Thymus (tissue), 11 donors: ENCODE data around the gene CHST3. TPM values are rescaled to one million over a fixed set of nuclear protein-coding genes. Genes with fewer than 3 reads are reported as not detected.
A peak's percentile ranks its signal among the peaks of the same experiment; 100 is the strongest.

Experiments used
- DNase-seq, 9 donors: peaks; one replicate each; pipeline ENCODE4 v3.0.0-alpha.2; 2013; ENCODE audit warnings: low spot score in 9 of 9, low read depth in 6 of 9, missing footprints in 1 of 9
- H3K27ac ChIP-seq, 2 donors: one replicate each; pipeline ENCODE4 v1.5.1; 2013; ENCODE audit warnings: control low read depth in 1 of 2, low read depth in 1 of 2, low read length in 1 of 2, mild to moderate bottlenecking in 1 of 2, moderate library complexity in 1 of 2
- H3K27me3 ChIP-seq, 2 donors: one replicate each; pipeline ENCODE4 v1.5.1; 2013; ENCODE audit warnings: low read length in 1 of 2; ENCODE audit not compliant: control insufficient read depth in 2 of 2, insufficient read depth in 1 of 2
- H3K36me3 ChIP-seq, 2 donors: one replicate each; pipeline ENCODE4 v1.5.1; 2013; ENCODE audit warnings: low read length in 1 of 2, mild to moderate bottlenecking in 1 of 2, moderate library complexity in 1 of 2; ENCODE audit not compliant: control insufficient read depth in 2 of 2, insufficient read depth in 2 of 2
- H3K4me1 ChIP-seq, 2 donors: one replicate each; pipeline ENCODE4 v1.5.1; 2013; ENCODE audit warnings: low read length in 2 of 2; ENCODE audit not compliant: control insufficient read depth in 2 of 2, insufficient read depth in 2 of 2
- H3K4me3 ChIP-seq, 2 donors: one replicate each; pipeline ENCODE4 v1.5.1; 2013; ENCODE audit warnings: low read length in 2 of 2, control low read depth in 1 of 2, mild to moderate bottlenecking in 1 of 2
- H3K9me3 ChIP-seq, 2 donors: one replicate each; pipeline ENCODE4 v1.5.1; 2013; ENCODE audit warnings: low read length in 1 of 2, mild to moderate bottlenecking in 1 of 2; ENCODE audit not compliant: control insufficient read depth in 2 of 2, insufficient read depth in 1 of 2
- WGBS: extraction: QIAGEN DNeasy Blood & Tissue Kit; methylation state at CpG from one replicate; pipeline ENCODE4 v1.1.7; 2013; 5-methylcytosine and 5-hydroxymethylcytosine counted together
- polyA plus RNA-seq: library from polyadenylated mRNA; stranded (reverse); fragments of 200-250 nt; gene quantifications from one replicate; pipeline ENCODE4 v1.2.3, GENCODE V29; 2013
- total RNA-seq: library from RNA; stranded (reverse); fragments of 120-200 nt; gene quantifications from one replicate; pipeline ENCODE4 v1.2.4, GENCODE V29; 2013
- donor health status: healthy.

CHST3 gene
- total and polyA plus RNA-seq, 2 donors, result 2.5 to 5.9 TPM

- no peaks in the 10 kb centered on the region for H3K27me3 ChIP-seq
- H3K4me3 ChIP-seq, result no peak overlapping the region
- DNase-seq, result no peak
- 98% methylated on average over 5 of the region's 5 CpGs for WGBS
- H3K36me3 ChIP-seq, result no peaks in the 10 kb centered on the region
- H3K9me3 ChIP-seq, result peaks cover 1 to 5% of the 10 kb centered on the region in 2 donors
- no peak overlapping the region for H3K27ac ChIP-seq
- H3K4me1 ChIP-seq, result peaks cover 0 to 6% of the 10 kb centered on the region in 2 donors
These were observed 86.0 kb downstream of the CHST3 start for GRCh38 chr10:72049969-72050781.

- peaks cover 1 to 5% of the 10 kb centered on the region in 2 donors for H3K9me3 ChIP-seq
- H3K27ac ChIP-seq, result no peak overlapping the region
- no peak overlapping the region for H3K4me3 ChIP-seq
- no peaks in the 10 kb centered on the region for H3K36me3 ChIP-seq
- H3K27me3 ChIP-seq, result no peaks in the 10 kb centered on the region
- no peak for DNase-seq
- 84% methylated on average over 3 of the region's 3 CpGs for WGBS
- peaks cover 0 to 3% of the 10 kb centered on the region in 2 donors for H3K4me1 ChIP-seq
These were observed 86.7 kb downstream of the CHST3 start for GRCh38 chr10:72050873-72051272.

- 97% methylated on average over 7 of the region's 7 CpGs for WGBS
- peak overlapping the region in 1 of 2 donors; percentile 33 for H3K27ac ChIP-seq
- H3K4me1 ChIP-seq, result peaks cover 0 to 2% of the 10 kb centered on the region in 2 donors
- no peak for DNase-seq
- no peaks in the 10 kb centered on the region for H3K36me3 ChIP-seq
- no peak overlapping the region for H3K4me3 ChIP-seq
- peaks cover 1 to 5% of the 10 kb centered on the region in 2 donors for H3K9me3 ChIP-seq
- no peaks in the 10 kb centered on the region for H3K27me3 ChIP-seq
These were observed 89.5 kb downstream of the CHST3 start for GRCh38 chr10:72053690-72054089.

GRCh38 chr10:72056113-72056512, 91.9 kb downstream of the CHST3 start:
- peaks cover 3 to 5% of the 10 kb centered on the region in 2 donors for H3K36me3 ChIP-seq
- no peak for DNase-seq
- no peak overlapping the region for H3K4me3 ChIP-seq
- H3K4me1 ChIP-seq, result peaks cover 0 to 13% of the 10 kb centered on the region in 2 donors
- no peaks in the 10 kb centered on the region for H3K27me3 ChIP-seq
- no peaks in the 10 kb centered on the region for H3K9me3 ChIP-seq
- WGBS, result 96% methylated on average over 5 of the region's 5 CpGs
- H3K27ac ChIP-seq, result no peak overlapping the region

- no peaks in the 10 kb centered on the region for H3K27me3 ChIP-seq
- H3K4me3 ChIP-seq, result no peak overlapping the region
- peaks cover 11 to 14% of the 10 kb centered on the region in 2 donors for H3K36me3 ChIP-seq
- no peaks in the 10 kb centered on the region for H3K9me3 ChIP-seq
- peaks cover 0 to 19% of the 10 kb centered on the region in 2 donors for H3K4me1 ChIP-seq
- H3K27ac ChIP-seq, result peak overlapping the region in 1 of 2 donors; percentile 10
- DNase-seq, result no peak
- WGBS, result 96% methylated on average over 25 of the region's 25 CpGs
These were observed 92.9 kb downstream of the CHST3 start for GRCh38 chr10:72056932-72057751.

- Histone ChIP-seq H3K4me3 (no peak overlapping the region), H3K27me3 (no peaks in the 10 kb centered on the region), H3K4me1 (peaks cover 0 to 19% of the 10 kb centered on the region in 2 donors), H3K36me3 (peaks cover 24 to 26% of the 10 kb centered on the region in 2 donors), H3K9me3 (no peaks in the 10 kb centered on the region), H3K27ac (no peak overlapping the region)
- WGBS, result 96% methylated on average over 12 of the region's 12 CpGs
- DNase-seq, result no peak
These were observed 94.2 kb downstream of the CHST3 start for GRCh38 chr10:72058347-72058898.

GRCh38 chr10:72058989-72059842, 95.0 kb downstream of the CHST3 start:
- Histone ChIP-seq H3K27me3 (no peaks in the 10 kb centered on the region), H3K27ac (peak overlapping the region; percentile 26 to 55), H3K9me3 (no peaks in the 10 kb centered on the region), H3K4me1 (peaks cover 0 to 24% of the 10 kb centered on the region in 2 donors), H3K36me3 (peaks cover 32 to 33% of the 10 kb centered on the region in 2 donors), H3K4me3 (no peak overlapping the region)
- no peak for DNase-seq
- WGBS, result 83% methylated on average over 21 of the region's 21 CpGs
